Measurements from ENCODE around the gene IDI2.

IDI2 gene

GRCh38 chr10:983401-983800 lies 42.3 kb downstream of the IDI2 start:
- DNase-seq (ENCODE audit: low read depth, low spot score): no peak

- no peak for DNase-seq (ENCODE audit: low read depth, low spot score)
These were observed 45.1 kb downstream of the IDI2 start for GRCh38 chr10:980468-981093.

- no peak for DNase-seq (ENCODE audit: low read depth, low spot score)
These were observed 46.7 kb downstream of the IDI2 start for GRCh38 chr10:978826-979421.

- DNase-seq (ENCODE audit: low read depth, low spot score): no peak
These were observed 49.3 kb downstream of the IDI2 start for GRCh38 chr10:976316-976715.

GRCh38 chr10:974785-975074 lies 50.9 kb downstream of the IDI2 start:
- no peak for DNase-seq (ENCODE audit: low read depth, low spot score)

GRCh38 chr10:974038-974784 lies 51.4 kb downstream of the IDI2 start:
- DNase-seq (ENCODE audit: low read depth, low spot score): peak; percentile 64

GRCh38 chr10:972763-973162 lies 52.9 kb downstream of the IDI2 start:
- DNase-seq (ENCODE audit: low read depth, low spot score): no peak

GRCh38 chr10:971613-972012 lies 54.0 kb downstream of the IDI2 start:
- no peak for DNase-seq (ENCODE audit: low read depth, low spot score)

GRCh38 chr10:971150-971542 lies 54.5 kb downstream of the IDI2 start:
- DNase-seq (ENCODE audit: low read depth, low spot score): no peak

GRCh38 chr10:970311-971149 lies 55.1 kb downstream of the IDI2 start:
- DNase-seq (ENCODE audit: low read depth, low spot score): no peak

GRCh38 chr10:969473-970150 lies 56.0 kb downstream of the IDI2 start:
- DNase-seq (ENCODE audit: low read depth, low spot score): no peak

Data from astrocyte of the hippocampus (primary cell).